SU-DHL-6 (cell line): ENCODE data around the gene IGF2BP3.

Source experiments
- H2AFZ ChIP-seq: fragments of 200-600 bp; sonication (generic); 2 replicates; pipeline ENCODE4 v1.6.1; 2014; ENCODE audit warnings: low read depth, mild to moderate bottlenecking, moderate library complexity, mixed read lengths, antibody characterized with exemption, low read length; ENCODE audit not compliant: severe bottlenecking
- H3F3A ChIP-seq: fragments of 200-600 bp; shearing (Covaris generic); 2 replicates; pipeline ENCODE4 v1.6.0; 2016; ENCODE audit warnings: antibody characterized with exemption, mild to moderate bottlenecking; ENCODE audit not compliant: insufficient read depth
- H3K27ac ChIP-seq: fragments of 200-600 bp; sonication (generic); 2 replicates; pipeline ENCODE4 v1.5.1; 2016; ENCODE audit warnings: low read depth, mild to moderate bottlenecking, low read length, moderate library complexity, mixed read lengths
- H3K27me3 ChIP-seq: fragments of 200-600 bp; sonication (generic), shearing (Covaris generic); 2 replicates; pipeline ENCODE4 v1.6.0; 2014; ENCODE audit warnings: mild to moderate bottlenecking, low read length
- H3K36me3 ChIP-seq: fragments of 200-600 bp; sonication (generic); 2 replicates; pipeline ENCODE4 v1.6.1; 2014; ENCODE audit warnings: mild to moderate bottlenecking, low read length, mixed read lengths
- H3K4me2 ChIP-seq: fragments of 300-600, 200-600 bp; shearing (Covaris generic), sonication (generic); 2 replicates; pipeline ENCODE4 v1.6.0; 2014; ENCODE audit warnings: low read length, low read depth, mild to moderate bottlenecking; ENCODE audit not compliant: poor library complexity, severe bottlenecking
- H3K4me3 ChIP-seq: fragments of 200-600 bp; sonication (generic); 2 replicates; pipeline ENCODE4 v1.5.1; 2014; ENCODE audit warnings: antibody characterized with exemption, low read length, mild to moderate bottlenecking, mixed read lengths; ENCODE audit not compliant: insufficient read depth, poor library complexity, severe bottlenecking
- H3K79me2 ChIP-seq: fragments of 200-600 bp; sonication (generic); 2 replicates; pipeline ENCODE4 v1.6.1; 2014; ENCODE audit warnings: mild to moderate bottlenecking, low read length, moderate library complexity; ENCODE audit not compliant: insufficient read depth
- H3K9ac ChIP-seq: fragments of 200-600 bp; sonication (generic); 2 replicates; pipeline ENCODE4 v1.7.0; 2014; ENCODE audit warnings: mild to moderate bottlenecking, low read length
- H3K9me2 ChIP-seq: fragments of 200-600 bp; sonication (generic); replicated peaks from 2 replicates; pipeline ENCODE4 v1.6.1; 2014; ENCODE audit warnings: low read length; ENCODE audit not compliant: insufficient read depth
- H3K9me3 ChIP-seq: fragments of 200-600 bp; sonication (generic); 2 replicates; pipeline ENCODE4 v1.6.1; 2014; ENCODE audit warnings: low read length, mixed read lengths; ENCODE audit not compliant: insufficient read depth
- H4K20me1 ChIP-seq: fragments of 200-600 bp; sonication (generic); 2 replicates; pipeline ENCODE4 v1.6.1; 2014; ENCODE audit warnings: low read depth, mild to moderate bottlenecking, antibody characterized with exemption, low read length, moderate library complexity, mixed read lengths
- EZH2phosphoT487 ChIP-seq: fragments of 200-600 bp; sonication (generic), shearing (Covaris generic); conservative IDR thresholded peaks from 2 replicates; pipeline ENCODE4 v1.6.1; 2018; ENCODE audit warnings: mild to moderate bottlenecking, antibody characterized with exemption, low read length, moderate library complexity, mixed read lengths
- TF ChIP-seq, protein P1 (sequence below): fragments of 200-600 bp; sonication (generic); IDR thresholded peaks from one replicate; pipeline ENCODE4 v1.5.1; 2017; ENCODE audit warnings: antibody characterized with exemption, mild to moderate bottlenecking, low read length, moderate library complexity; ENCODE audit not compliant: insufficient read depth, poor library complexity, severe bottlenecking

IGF2BP3 gene

DNA sequence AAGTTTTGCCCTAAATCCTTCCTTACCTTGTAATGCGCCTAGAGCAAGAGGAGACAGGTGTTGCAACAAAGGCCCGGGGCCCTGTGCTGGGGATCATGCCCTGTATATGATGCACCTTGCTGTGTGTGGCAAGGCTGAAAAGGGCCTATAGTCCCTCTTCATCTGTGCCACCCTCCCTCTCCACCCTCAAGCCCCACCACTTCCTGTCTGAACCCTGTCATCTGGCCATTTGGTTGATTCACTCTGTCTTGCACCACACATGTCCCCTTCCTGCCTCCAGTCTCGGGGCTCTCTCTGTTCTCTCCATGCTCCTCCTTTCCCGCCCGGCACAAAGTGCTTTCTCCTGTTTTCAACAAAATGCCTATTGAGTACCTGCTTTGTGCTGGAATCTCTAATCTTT lies 182.7 kb downstream of the IGF2BP3 start:
- Histone ChIP-seq H2AFZ (no peak overlapping the region), H4K20me1 (no peaks in the 10 kb centered on the region), H3K27ac (no peak overlapping the region), H3K4me2 (no peak overlapping the region), H3K4me3 (no peak overlapping the region), H3K9ac (no peak overlapping the region), H3K9me3 (no peaks in the 10 kb centered on the region), H3K9me2 (no peaks in the 10 kb centered on the region), H3F3A (no peaks in the 10 kb centered on the region), H3K79me2 (no peaks in the 10 kb centered on the region), H3K27me3 (no peaks in the 10 kb centered on the region), H3K36me3 (no peaks in the 10 kb centered on the region)
- no peak for TF ChIP-seq EZH2phosphoT487
- TF ChIP-seq, protein P1, sequence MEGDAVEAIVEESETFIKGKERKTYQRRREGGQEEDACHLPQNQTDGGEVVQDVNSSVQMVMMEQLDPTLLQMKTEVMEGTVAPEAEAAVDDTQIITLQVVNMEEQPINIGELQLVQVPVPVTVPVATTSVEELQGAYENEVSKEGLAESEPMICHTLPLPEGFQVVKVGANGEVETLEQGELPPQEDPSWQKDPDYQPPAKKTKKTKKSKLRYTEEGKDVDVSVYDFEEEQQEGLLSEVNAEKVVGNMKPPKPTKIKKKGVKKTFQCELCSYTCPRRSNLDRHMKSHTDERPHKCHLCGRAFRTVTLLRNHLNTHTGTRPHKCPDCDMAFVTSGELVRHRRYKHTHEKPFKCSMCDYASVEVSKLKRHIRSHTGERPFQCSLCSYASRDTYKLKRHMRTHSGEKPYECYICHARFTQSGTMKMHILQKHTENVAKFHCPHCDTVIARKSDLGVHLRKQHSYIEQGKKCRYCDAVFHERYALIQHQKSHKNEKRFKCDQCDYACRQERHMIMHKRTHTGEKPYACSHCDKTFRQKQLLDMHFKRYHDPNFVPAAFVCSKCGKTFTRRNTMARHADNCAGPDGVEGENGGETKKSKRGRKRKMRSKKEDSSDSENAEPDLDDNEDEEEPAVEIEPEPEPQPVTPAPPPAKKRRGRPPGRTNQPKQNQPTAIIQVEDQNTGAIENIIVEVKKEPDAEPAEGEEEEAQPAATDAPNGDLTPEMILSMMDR, result no peak

DNA sequence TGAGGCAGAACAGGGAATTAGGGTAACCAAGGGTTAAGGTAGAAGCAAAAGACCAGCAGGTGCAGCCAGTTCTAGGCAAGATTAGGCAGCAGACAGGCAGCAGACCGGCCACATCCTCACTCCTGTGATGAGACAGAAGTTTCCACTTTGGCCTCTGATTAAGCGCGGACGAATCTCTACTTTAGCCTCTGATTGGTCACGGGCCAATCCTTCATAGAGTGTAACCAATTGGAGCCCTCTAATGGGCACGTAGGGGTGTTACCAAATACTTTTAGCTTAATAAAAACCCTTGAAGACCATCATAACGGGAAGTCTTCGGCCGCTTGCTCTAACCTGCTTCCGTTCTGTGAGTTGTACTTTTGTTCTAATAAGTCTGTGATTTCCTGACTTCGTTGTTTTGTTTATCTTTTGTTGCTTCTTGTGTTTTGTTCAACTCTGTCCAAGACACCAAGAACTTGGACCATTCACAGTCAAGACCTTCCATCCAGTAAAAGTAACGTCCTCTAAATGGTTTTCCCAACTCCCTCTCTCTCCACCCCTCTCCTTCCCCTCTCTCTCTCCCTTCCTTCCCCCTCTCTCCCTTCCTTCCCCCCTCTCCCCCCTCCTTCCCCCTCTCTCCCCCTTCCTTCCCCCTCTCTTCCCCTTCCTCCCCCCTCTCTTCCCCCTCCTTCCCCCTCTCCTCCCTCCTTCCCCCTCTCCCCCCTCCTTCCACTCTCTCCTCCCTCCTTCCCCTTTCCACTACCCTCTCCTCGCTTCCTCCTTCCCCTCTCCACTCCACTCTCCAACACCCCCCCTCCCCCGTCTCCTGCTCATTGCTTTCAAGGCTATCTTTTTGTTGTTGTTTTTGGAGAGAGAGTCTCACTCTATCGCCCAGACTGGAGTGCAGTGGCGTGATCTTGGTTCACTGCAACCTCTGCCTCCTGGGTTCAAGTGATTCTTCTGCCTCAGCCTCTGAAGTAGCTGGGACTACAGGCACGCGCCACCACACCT lies 184.3 kb downstream of the IGF2BP3 start:
- TF ChIP-seq, protein P1, result no peak
- no peak for TF ChIP-seq EZH2phosphoT487
- no peak overlapping the region for H3K27ac ChIP-seq
- H3K36me3 ChIP-seq, result no peaks in the 10 kb centered on the region
- no peak overlapping the region for H3K4me3 ChIP-seq
- no peaks in the 10 kb centered on the region for H4K20me1 ChIP-seq
- no peak overlapping the region for H3K9ac ChIP-seq
- no peaks in the 10 kb centered on the region for H3F3A ChIP-seq
- H3K4me2 ChIP-seq, result no peak overlapping the region
- no peak overlapping the region for H2AFZ ChIP-seq
- H3K9me2 ChIP-seq, result no peaks in the 10 kb centered on the region
- H3K79me2 ChIP-seq, result no peaks in the 10 kb centered on the region
- H3K27me3 ChIP-seq, result no peaks in the 10 kb centered on the region
- no peaks in the 10 kb centered on the region for H3K9me3 ChIP-seq

DNA sequence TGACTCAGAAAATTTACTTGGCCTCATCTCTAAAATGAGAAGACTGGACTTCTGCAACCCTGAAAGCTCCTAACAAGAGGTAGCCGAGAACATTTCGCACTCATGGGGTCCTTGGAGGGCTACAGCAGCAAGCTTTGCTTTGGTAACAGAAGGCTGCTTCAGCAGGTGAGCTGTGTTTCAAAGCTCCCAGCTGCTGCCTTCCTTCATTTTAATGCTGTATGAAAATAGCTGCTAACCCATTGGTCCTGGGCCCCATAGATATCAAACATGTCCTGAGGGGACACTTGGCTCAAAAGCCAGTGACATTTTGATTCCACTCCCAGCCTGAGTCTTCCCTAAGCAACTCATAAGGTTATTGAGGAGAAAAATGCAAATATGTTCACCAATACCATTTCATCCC lies 185.4 kb downstream of the IGF2BP3 start:
- no peaks in the 10 kb centered on the region for H3K9me2 ChIP-seq
- no peak overlapping the region for H3K4me2 ChIP-seq
- no peak for TF ChIP-seq EZH2phosphoT487
- TF ChIP-seq, protein P1, result no peak
- no peaks in the 10 kb centered on the region for H3K27me3 ChIP-seq
- H2AFZ ChIP-seq, result no peak overlapping the region
- no peaks in the 10 kb centered on the region for H3K79me2 ChIP-seq
- no peak overlapping the region for H3K27ac ChIP-seq
- no peaks in the 10 kb centered on the region for H3K9me3 ChIP-seq
- no peak overlapping the region for H3K4me3 ChIP-seq
- H3F3A ChIP-seq, result no peaks in the 10 kb centered on the region
- no peaks in the 10 kb centered on the region for H3K36me3 ChIP-seq
- no peak overlapping the region for H3K9ac ChIP-seq
- no peaks in the 10 kb centered on the region for H4K20me1 ChIP-seq
